Midbrain (tissue), 1 donor: Measurements from ENCODE around the gene ATP13A3.

ENCODE experiments used
- DNase-seq: peaks from one replicate; lab custom pipeline; 2025; lab: John Stamatoyannopoulos, UW

ATP13A3 gene

DNA sequence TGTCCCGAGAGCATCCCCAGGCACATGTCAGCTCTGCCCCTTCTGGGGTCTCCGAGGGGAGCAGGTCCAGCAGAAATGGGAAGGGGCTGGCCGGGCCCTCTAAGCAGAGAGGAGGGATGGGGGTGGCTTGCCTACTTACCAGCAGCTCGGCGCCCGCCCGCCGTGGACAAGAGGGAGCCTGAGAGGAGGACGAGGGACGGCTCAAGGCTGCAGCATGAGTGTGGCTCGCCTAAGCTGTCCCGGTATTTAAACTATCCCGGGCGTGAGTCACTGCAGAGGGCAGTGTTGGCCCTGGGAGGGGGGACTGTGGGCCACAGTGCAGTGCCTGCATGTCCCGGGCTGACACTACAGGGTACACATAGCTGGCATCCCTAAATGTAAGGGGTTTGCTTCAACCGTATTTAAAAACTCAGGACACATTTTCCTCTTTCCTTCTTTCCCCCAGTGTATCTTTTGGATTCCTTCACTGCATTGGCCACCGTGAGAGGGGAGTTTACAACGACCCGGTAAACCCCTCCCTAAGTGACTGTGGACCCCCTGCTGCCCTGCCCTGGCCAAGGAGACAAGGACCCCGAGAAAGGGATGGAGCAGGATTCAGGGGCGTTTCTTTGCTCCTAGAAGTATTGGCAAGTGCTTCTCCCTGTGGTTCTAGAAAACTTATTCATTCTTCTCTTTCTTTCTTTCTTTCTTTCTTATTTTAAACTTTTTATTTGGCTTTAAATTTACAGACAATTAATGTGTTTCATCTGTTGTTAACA, 117.1 kb downstream of the ATP13A3 start, which contains the start of gene LRRC15:
Gene LRRC15, minus strand, starts transcription at position 222 of the 758 bp plus-strand sequence. CDS start 8,700 bp downstream, outside the sequence.
- no peak for DNase-seq

GRCh38 chr3:194368918-194369317, 117.9 kb downstream of the ATP13A3 start:
- DNase-seq, result no peak

GRCh38 chr3:194367992-194368841, 118.6 kb downstream of the ATP13A3 start:
- no peak for DNase-seq

- DNase-seq, result no peak
Measured at GRCh38 chr3:194365978-194366490, 120.8 kb downstream of the ATP13A3 start.

GRCh38 chr3:194365526-194365925, 121.3 kb downstream of the ATP13A3 start:
- no peak for DNase-seq

DNA sequence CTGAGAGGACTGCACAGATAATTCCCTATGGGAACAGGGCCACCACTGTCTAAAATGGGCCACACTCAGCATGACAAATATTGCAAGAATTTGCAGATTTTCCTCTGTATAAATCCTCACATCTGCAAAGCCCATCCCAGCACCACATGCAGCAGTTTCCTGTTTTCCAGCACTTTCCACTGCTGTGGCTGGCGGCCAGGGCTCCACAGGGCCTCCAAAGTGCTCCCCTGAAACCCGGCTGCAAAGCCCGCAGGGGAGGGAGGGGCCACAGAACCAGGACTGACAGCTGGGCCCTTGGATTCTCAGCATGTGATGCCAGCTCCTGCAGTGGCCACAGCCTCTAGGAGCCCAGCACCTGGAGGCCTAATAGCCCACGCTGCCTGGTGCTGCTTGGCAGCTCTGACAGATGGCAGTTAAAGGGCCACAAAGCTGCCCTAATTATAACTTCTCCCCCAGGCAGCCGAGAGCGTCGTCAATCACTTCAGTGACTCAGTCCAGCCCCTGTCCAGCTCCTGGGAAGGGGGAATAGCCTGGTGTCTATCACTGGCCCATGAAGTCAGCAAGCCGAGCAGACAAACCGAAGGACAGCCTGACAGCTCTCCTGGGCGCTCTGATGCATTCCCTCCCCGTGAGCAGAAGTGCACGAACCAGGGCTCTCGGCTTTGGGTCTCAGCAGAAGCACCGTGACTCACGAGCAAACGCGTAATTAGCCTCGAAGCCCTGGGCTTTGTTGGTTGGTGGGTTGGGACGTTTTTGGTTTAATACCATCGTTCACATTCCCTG, 122.0 kb downstream of the ATP13A3 start:
- no peak for DNase-seq

DNA sequence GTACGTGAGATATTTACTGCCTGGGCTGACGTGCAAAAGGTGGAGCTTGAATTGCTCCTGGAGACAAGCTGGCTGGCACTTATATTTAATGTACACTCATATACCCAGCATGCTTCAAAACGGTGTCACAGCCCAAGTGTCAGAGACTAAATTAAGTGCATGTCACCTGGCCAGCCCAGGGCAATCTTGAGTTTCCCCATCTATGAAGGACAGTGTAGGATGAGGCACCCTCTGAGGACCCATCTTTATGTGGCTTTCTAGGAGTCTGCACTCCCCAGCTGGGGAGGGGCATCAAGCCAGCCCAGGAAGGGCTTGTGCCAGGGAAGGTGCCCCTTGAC, 122.5 kb downstream of the ATP13A3 start:
- no peak for DNase-seq

GRCh38 chr3:194360568-194360967, 126.2 kb downstream of the ATP13A3 start:
- DNase-seq, result no peak

DNA sequence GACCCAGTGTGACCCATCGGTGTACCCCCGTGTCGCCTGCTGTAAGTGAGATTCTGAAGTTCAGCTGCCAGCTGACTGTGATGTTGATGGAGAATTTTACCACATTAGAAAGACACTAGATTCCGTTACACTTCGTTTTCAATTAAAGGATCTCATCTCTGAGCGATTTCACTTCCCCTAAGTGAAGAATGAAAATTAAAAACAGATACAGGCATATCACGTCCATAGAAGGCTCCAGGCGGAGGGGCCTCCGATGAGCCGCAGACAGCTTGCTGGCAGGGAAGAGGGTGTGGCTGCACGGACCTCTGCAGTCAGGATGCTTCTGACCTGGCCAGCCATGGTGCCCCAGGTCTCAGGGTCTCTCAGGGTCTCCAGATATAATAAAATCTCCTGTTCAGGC, 129.1 kb downstream of the ATP13A3 start:
- DNase-seq, result no peak

DNA sequence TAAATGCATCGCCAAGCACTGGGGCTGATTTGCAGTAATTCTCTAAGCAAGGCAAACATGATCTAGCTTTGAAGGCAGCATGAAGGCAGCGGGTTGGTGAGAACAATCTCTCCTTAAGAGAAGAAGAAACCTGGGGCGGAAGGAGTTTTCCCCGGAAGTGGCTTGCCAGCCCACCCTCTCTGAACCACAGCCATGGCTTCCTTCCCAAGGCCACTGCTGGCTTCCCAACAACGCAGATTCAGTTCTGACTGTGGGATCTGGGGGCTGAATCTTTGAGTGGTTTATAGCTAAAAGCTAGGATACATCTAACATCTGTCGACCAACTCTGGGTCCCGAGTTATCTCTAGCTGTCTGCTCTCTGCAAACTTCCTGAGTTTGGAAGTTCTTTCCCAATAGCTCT, 131.4 kb downstream of the ATP13A3 start:
- no peak for DNase-seq

GRCh38 chr3:194354315-194354714, 132.5 kb downstream of the ATP13A3 start:
- DNase-seq, result no peak
